Mesendoderm (in vitro differentiated cells): Measurements from ENCODE around the gene E2F2.
A peak's percentile ranks its signal among the peaks of the same experiment; 100 is the strongest.
"Not testable (repeated sequence)": the region's sequence is repeated elsewhere in the genome, so short reads cannot be mapped to it uniquely, and the experiment has no call there.

Experiments
- DNase-seq: peaks from one replicate; pipeline ENCODE4 v3.0.0; 2013
- H2AK5ac ChIP-seq: 2 replicates; pipeline ENCODE4 v1.6.1; 2013; ENCODE audit warnings: low read length, inconsistent platforms
- H2BK120ac ChIP-seq: 2 replicates; pipeline ENCODE4 v1.6.1; 2013; ENCODE audit warnings: low read depth, mild to moderate bottlenecking, low read length, moderate library complexity, mixed read lengths
- H2BK15ac ChIP-seq: replicated peaks from 2 replicates; pipeline ENCODE4 v1.6.1; 2013; ENCODE audit warnings: low read depth, mild to moderate bottlenecking, moderate library complexity
- H2BK5ac ChIP-seq: 2 replicates; pipeline ENCODE4 v1.6.1; 2013; ENCODE audit warnings: low read length, inconsistent platforms
- H3K18ac ChIP-seq: 2 replicates; pipeline ENCODE4 v1.6.1; 2013; ENCODE audit warnings: mild to moderate bottlenecking, low read length, mixed read lengths
- H3K23ac ChIP-seq: one replicate; pipeline ENCODE4 v1.6.1; 2013; ENCODE audit warnings: low read length
- H3K27ac ChIP-seq: 2 replicates; pipeline ENCODE4 v1.5.1; 2013; ENCODE audit warnings: low read depth, mild to moderate bottlenecking, inconsistent platforms, low read length, moderate library complexity
- H3K27me3 ChIP-seq: 2 replicates; pipeline ENCODE4 v1.6.1; 2013; ENCODE audit warnings: low read length, control low read depth, mild to moderate bottlenecking, inconsistent platforms; ENCODE audit not compliant: insufficient read depth, poor library complexity
- H3K36me3 ChIP-seq: 2 replicates; pipeline ENCODE4 v1.6.1; 2013; ENCODE audit warnings: low read length, inconsistent platforms; ENCODE audit not compliant: control insufficient read depth, insufficient read depth
- H3K4ac ChIP-seq: one replicate; pipeline ENCODE4 v1.6.1; 2013; ENCODE audit warnings: low read depth, mild to moderate bottlenecking, low read length, moderate library complexity
- H3K4me1 ChIP-seq: 2 replicates; pipeline ENCODE4 v1.6.1; 2013; ENCODE audit warnings: low read depth, low read length, inconsistent platforms; ENCODE audit not compliant: control insufficient read depth
- H3K4me2 ChIP-seq: 2 replicates; pipeline ENCODE4 v1.6.1; 2013; ENCODE audit warnings: low read length
- H3K4me3 ChIP-seq: 2 replicates; pipeline ENCODE4 v1.5.1; 2013; ENCODE audit warnings: mild to moderate bottlenecking, low read length
- H3K56ac ChIP-seq: one replicate; pipeline ENCODE4 v1.6.1; 2013; ENCODE audit warnings: low read length
- H3K79me1 ChIP-seq: 2 replicates; pipeline ENCODE4 v1.6.1; 2013; ENCODE audit warnings: low read length, inconsistent platforms
- H3K79me2 ChIP-seq: 2 replicates; pipeline ENCODE4 v1.6.1; 2013; ENCODE audit warnings: mild to moderate bottlenecking, low read length; ENCODE audit not compliant: control insufficient read depth, insufficient read depth
- H3K9ac ChIP-seq: 2 replicates; pipeline ENCODE4 v1.6.1; 2013; ENCODE audit warnings: low read length, inconsistent platforms
- H4K5ac ChIP-seq: one replicate; pipeline ENCODE4 v1.6.1; 2013; ENCODE audit warnings: low read length
- H4K8ac ChIP-seq: one replicate; pipeline ENCODE4 v1.6.1; 2013; ENCODE audit warnings: low read depth, mild to moderate bottlenecking, control low read depth, low read length, moderate library complexity
- WGBS: extraction: QIAGEN DNeasy Blood & Tissue Kit; methylation state at CpG from one replicate; pipeline ENCODE4 v1.1.7; 2013; ENCODE audit warnings: low lambda C conversion rate, missing lambda C conversion rate; ENCODE audit not compliant: insufficient coverage; ENCODE audit errors: extremely low coverage; 5-methylcytosine and 5-hydroxymethylcytosine counted together

The E2F2 gene

DNA sequence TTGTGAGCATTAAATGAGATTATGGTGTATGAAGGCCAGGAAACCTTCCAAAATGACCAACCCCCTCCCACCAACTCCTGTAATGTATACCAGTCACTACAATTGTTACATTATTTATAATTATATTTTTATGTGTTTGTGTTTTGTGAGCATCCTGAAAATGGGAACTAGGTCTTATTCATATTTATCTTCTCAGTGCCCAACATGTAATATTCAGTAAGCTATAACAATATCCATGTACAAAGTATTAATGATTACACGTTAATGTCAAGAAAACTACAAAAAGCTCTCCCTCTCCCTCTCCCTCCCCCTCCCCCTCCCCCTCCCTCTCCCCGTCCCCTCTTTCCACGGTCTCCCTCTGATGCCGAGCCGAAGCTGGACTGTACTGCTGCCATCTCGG, 28.1 kb downstream of the E2F2 start:
- no peak for DNase-seq
- no peaks in the 10 kb centered on the region for H3K79me2 ChIP-seq
- no peak overlapping the region for H3K4me3 ChIP-seq
- H3K4me1 ChIP-seq, result no peaks in the 10 kb centered on the region
- H2BK5ac ChIP-seq, result no peak overlapping the region
- H4K5ac ChIP-seq, result no peak overlapping the region
- no peaks in the 10 kb centered on the region for H3K79me1 ChIP-seq
- H3K56ac ChIP-seq, result no peak overlapping the region
- no peak overlapping the region for H3K23ac ChIP-seq
- no peak overlapping the region for H3K4me2 ChIP-seq
- H2BK120ac ChIP-seq, result no peak overlapping the region
- no peak overlapping the region for H2BK15ac ChIP-seq
- H3K27me3 ChIP-seq, result no peaks in the 10 kb centered on the region
- H3K4ac ChIP-seq, result no peak overlapping the region
- no peak overlapping the region for H3K27ac ChIP-seq
- H2AK5ac ChIP-seq, result no peak overlapping the region
- H3K36me3 ChIP-seq, result no peaks in the 10 kb centered on the region
- no peak overlapping the region for H4K8ac ChIP-seq
- no peak overlapping the region for H3K9ac ChIP-seq
- no CpG with 5 or more reads among the region's 6 CpGs for WGBS
- no peak overlapping the region for H3K18ac ChIP-seq

- no peak overlapping the region for H3K9ac ChIP-seq
- no peak overlapping the region for H3K56ac ChIP-seq
- no peaks in the 10 kb centered on the region for H3K79me1 ChIP-seq
- H2BK120ac ChIP-seq, result no peak overlapping the region
- H3K27me3 ChIP-seq, result no peaks in the 10 kb centered on the region
- no CpG with 5 or more reads among the region's 2 CpGs for WGBS
- no peak overlapping the region for H3K4ac ChIP-seq
- no peak overlapping the region for H4K8ac ChIP-seq
- H3K27ac ChIP-seq, result no peak overlapping the region
- no peak overlapping the region for H2BK15ac ChIP-seq
- no peak overlapping the region for H3K4me3 ChIP-seq
- no peak overlapping the region for H2AK5ac ChIP-seq
- no peaks in the 10 kb centered on the region for H3K79me2 ChIP-seq
- H2BK5ac ChIP-seq, result no peak overlapping the region
- no peak overlapping the region for H3K18ac ChIP-seq
- H3K4me1 ChIP-seq, result no peaks in the 10 kb centered on the region
- no peak overlapping the region for H3K4me2 ChIP-seq
- no peak overlapping the region for H3K23ac ChIP-seq
- H3K36me3 ChIP-seq, result no peaks in the 10 kb centered on the region
- no peak for DNase-seq
- no peak overlapping the region for H4K5ac ChIP-seq
Observed at GRCh38 chr1:23500466-23500865, 30.6 kb downstream of the E2F2 start.

DNA sequence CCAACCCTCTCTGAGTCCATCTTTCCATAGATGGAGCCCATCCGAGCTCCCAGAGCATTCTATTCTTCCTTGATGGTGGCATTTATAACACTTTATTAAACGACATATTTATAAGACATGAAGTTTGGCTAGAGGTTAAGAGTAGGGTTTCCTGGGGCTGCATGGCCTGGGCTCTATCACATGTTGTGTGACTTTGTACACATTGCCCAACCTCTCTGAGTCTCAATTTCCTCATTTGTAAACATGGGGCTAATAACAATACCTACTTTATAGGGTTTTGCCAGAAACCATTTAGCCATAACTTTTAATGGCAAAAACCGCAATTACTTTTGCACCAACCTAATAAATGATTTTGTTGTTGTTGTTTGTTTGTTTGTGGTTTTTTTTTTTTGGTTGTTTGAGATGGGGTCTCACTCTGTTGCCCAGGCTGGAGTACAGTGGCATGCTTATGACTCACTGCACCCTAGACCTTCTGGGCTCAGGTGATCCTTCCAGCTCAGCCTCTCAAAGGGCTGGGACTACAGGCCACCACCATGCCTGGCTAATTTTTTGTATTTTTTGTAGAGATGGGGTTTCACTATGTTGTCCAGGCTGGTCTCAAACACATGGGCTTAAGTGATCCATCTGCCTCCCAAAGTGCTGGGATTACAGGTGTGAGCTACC, 33.1 kb downstream of the E2F2 start:
- no peak overlapping the region for H2AK5ac ChIP-seq
- no peak overlapping the region for H4K5ac ChIP-seq
- H3K56ac ChIP-seq, result peak overlapping the region; percentile 62
- no peaks in the 10 kb centered on the region for H3K36me3 ChIP-seq
- H3K23ac ChIP-seq, result no peak overlapping the region
- no peak overlapping the region for H3K18ac ChIP-seq
- H3K4me3 ChIP-seq, result no peak overlapping the region
- no peaks in the 10 kb centered on the region for H3K79me1 ChIP-seq
- no peak overlapping the region for H3K27ac ChIP-seq
- no peak overlapping the region for H2BK15ac ChIP-seq
- no CpG with 5 or more reads among the region's 3 CpGs for WGBS
- H2BK5ac ChIP-seq, result no peak overlapping the region
- DNase-seq, result no peak
- no peak overlapping the region for H3K9ac ChIP-seq
- H2BK120ac ChIP-seq, result no peak overlapping the region
- no peaks in the 10 kb centered on the region for H3K79me2 ChIP-seq
- H3K4ac ChIP-seq, result no peak overlapping the region
- H3K4me1 ChIP-seq, result no peaks in the 10 kb centered on the region
- H3K27me3 ChIP-seq, result no peaks in the 10 kb centered on the region
- H4K8ac ChIP-seq, result no peak overlapping the region
- H3K4me2 ChIP-seq, result no peak overlapping the region

DNA sequence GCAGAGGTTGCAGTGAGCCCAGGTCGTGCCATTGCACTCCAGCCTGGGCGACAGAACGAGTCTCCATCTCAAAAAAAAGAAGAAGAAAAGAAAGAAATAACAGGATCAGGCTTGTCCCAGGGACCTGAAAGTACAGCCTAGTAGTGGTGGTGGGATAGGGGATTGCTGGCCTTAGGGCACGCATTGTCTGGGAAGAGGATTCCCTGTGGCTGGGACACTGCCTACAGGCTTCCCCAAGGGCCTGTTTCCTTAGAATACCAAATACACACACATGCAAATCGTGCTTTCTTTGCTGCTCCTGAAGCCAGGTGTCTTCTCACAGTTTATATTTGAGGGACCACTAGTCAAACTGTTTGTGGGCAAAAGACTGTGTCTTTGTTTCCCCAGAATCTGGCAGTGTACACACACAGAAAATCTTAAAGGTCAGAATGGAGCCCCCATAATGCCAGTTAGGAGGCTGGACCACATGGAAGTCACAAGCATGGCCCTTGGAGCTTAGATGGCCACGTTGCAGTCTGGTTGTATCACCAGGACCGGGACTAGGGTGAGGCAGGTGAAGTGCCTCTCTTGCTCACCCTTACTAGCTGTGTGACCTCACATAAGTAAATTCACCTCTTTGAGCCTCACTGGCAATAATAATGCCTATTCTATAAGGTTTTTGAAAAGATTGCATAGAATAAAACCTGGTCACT, 34.4 kb downstream of the E2F2 start:
- Histone ChIP-seq H4K8ac (no peak overlapping the region), H3K9ac (no peak overlapping the region), H3K23ac (no peak overlapping the region), H3K56ac (no peak overlapping the region), H3K27ac (no peak overlapping the region), H2BK15ac (no peak overlapping the region), H2AK5ac (no peak overlapping the region), H3K79me1 (no peaks in the 10 kb centered on the region), H3K4ac (no peak overlapping the region), H4K5ac (no peak overlapping the region), H3K79me2 (no peaks in the 10 kb centered on the region), H3K36me3 (no peaks in the 10 kb centered on the region), H2BK5ac (no peak overlapping the region), H3K4me1 (no peaks in the 10 kb centered on the region), H2BK120ac (no peak overlapping the region), H3K4me2 (no peak overlapping the region), H3K27me3 (no peaks in the 10 kb centered on the region), H3K4me3 (no peak overlapping the region), H3K18ac (no peak overlapping the region)
- DNase-seq, result peak; percentile 25
- no CpG with 5 or more reads among the region's 7 CpGs for WGBS

- not testable (repeated sequence) for H3K4ac ChIP-seq, H2BK15ac ChIP-seq, DNase-seq, H2BK5ac ChIP-seq, H2BK120ac ChIP-seq, H3K36me3 ChIP-seq, H3K18ac ChIP-seq, H3K56ac ChIP-seq, H4K8ac ChIP-seq, H3K79me1 ChIP-seq, H3K27ac ChIP-seq, H2AK5ac ChIP-seq, H3K27me3 ChIP-seq, H4K5ac ChIP-seq, H3K79me2 ChIP-seq, H3K4me1 ChIP-seq, H3K4me3 ChIP-seq, H3K4me2 ChIP-seq, H3K23ac ChIP-seq, H3K9ac ChIP-seq
- no CpG with 5 or more reads among the region's 6 CpGs for WGBS
Observed at GRCh38 chr1:23494836-23495235, 36.2 kb downstream of the E2F2 start.

- H4K8ac ChIP-seq, H3K4me1 ChIP-seq, H2BK15ac ChIP-seq: not testable (repeated sequence)
Observed at GRCh38 chr1:23492776-23493175, 38.3 kb downstream of the E2F2 start.

More at GRCh38 chr1:23492776-23493175, 38.3 kb downstream of the E2F2 start:
- H3K56ac ChIP-seq, H3K4ac ChIP-seq, DNase-seq, H3K27me3 ChIP-seq, H2BK120ac ChIP-seq, H3K27ac ChIP-seq, H3K18ac ChIP-seq, H3K36me3 ChIP-seq, H3K9ac ChIP-seq, H3K23ac ChIP-seq, H3K4me3 ChIP-seq, H2BK5ac ChIP-seq, H3K4me2 ChIP-seq, H3K79me1 ChIP-seq, H2AK5ac ChIP-seq, H4K5ac ChIP-seq, H3K79me2 ChIP-seq: not testable (repeated sequence)
- WGBS, result no CpG with 5 or more reads among the region's 6 CpGs
